ENCODE results near the gene ATP5MK. TPM values are rescaled to one million over a fixed set of nuclear protein-coding genes. Genes with fewer than 3 reads are reported as not detected.
"Not testable (repeated sequence)": the region's sequence is repeated elsewhere in the genome, so short reads cannot be mapped to it uniquely, and the experiment has no call there.

Gene ATP5MK
- polyA plus RNA-seq, 1 donor (not counting 4 experiments of a cell fraction or from before 2014, with no cell fraction given) = 745 TPM

DNA sequence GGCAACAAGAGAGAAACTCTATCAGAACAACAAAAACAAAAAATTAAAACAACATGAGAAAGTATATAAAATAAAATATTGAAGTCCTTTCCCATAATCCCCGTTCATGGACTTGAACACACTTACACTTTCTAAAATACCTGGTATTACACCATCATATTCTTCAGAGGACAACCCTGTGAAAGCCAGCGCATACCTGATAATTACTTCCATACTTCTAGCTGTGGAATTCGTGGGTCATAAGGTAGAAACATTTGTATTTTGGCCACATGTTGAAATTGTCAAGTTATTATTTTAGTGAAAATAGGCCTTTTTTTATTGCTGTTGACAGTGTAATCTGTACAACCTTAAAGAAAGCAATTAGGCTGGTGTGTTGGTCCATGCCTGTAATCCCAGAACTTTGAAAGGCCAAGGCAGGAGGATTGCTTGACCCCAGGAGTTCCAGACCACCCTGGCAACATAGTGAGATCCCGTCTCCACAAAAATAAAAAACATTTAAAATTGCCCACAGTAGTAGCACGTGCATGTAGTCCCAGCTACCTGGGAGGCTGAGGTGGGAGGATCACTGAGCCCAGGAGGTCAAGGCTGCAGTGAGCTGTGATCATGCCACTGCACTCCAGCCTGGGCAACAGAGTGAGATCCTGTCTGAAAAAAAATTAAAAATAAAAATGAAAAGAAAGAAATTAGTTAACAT, 40.2 kb downstream of the ATP5MK start:
- FAIRE-seq (no peak), DNase-seq (ENCODE audit: low read depth, low spot score) (no peak)
- dilution Hi-C loops (cut with MboI; ENCODE audit: extremely low pct_ligation_motif_present, low sequenced_read_pairs) = no loop called here
- H3K4me3 ChIP-seq (ENCODE audit: control insufficient read depth in 2 of 3, extremely low read depth in 1 of 3, insufficient read depth in 2 of 3, low read depth in 1 of 3, low read length in 3 of 3) = no peak overlapping the region
- no peaks in the 10 kb centered on the region for H3K36me3 ChIP-seq (ENCODE audit: control insufficient read depth in 2 of 2, extremely low read depth in 1 of 2, insufficient read depth in 2 of 2, low read length in 2 of 2)
- TF ChIP-seq, protein P1, sequence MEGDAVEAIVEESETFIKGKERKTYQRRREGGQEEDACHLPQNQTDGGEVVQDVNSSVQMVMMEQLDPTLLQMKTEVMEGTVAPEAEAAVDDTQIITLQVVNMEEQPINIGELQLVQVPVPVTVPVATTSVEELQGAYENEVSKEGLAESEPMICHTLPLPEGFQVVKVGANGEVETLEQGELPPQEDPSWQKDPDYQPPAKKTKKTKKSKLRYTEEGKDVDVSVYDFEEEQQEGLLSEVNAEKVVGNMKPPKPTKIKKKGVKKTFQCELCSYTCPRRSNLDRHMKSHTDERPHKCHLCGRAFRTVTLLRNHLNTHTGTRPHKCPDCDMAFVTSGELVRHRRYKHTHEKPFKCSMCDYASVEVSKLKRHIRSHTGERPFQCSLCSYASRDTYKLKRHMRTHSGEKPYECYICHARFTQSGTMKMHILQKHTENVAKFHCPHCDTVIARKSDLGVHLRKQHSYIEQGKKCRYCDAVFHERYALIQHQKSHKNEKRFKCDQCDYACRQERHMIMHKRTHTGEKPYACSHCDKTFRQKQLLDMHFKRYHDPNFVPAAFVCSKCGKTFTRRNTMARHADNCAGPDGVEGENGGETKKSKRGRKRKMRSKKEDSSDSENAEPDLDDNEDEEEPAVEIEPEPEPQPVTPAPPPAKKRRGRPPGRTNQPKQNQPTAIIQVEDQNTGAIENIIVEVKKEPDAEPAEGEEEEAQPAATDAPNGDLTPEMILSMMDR (optimal IDR thresholded peaks at IDR 0.05 in 1 of 3, IDR thresholded peaks at IDR 0.05 in 1 of 3, conservative IDR thresholded peaks at IDR 0.05 in 1 of 3; ENCODE audit: extremely low read depth in 1 of 3, insufficient read depth in 2 of 3, low read length in 3 of 3) = no peak
- no peak for TF ChIP-seq EZH2 (IDR thresholded peaks at IDR 0.05; ENCODE audit: low read length)
- no peak overlapping the region for H3K4me2 ChIP-seq (ENCODE audit: control insufficient read depth, extremely low read depth, insufficient read depth, low read depth, low read length)
- H3K27ac ChIP-seq (ENCODE audit: control insufficient read depth, insufficient read depth, low read length) = no peak overlapping the region
- H2AFZ ChIP-seq (ENCODE audit: control insufficient read depth, low read length) = no peak overlapping the region
- H4K20me1 ChIP-seq (ENCODE audit: control insufficient read depth, extremely low read depth, insufficient read depth, low read length) = no peaks in the 10 kb centered on the region
- H3K9me1 ChIP-seq (ENCODE audit: control insufficient read depth, extremely low read depth, insufficient read depth, low read length) = no peaks in the 10 kb centered on the region
- no peak overlapping the region for H3K9ac ChIP-seq (ENCODE audit: control insufficient read depth, extremely low read depth, insufficient read depth, low read length)
- no peaks in the 10 kb centered on the region for H3K27me3 ChIP-seq (ENCODE audit: control insufficient read depth, extremely low read depth, insufficient read depth, low read length)
- H3K9me3 ChIP-seq (ENCODE audit: control insufficient read depth, low read depth, low read length) = no peaks in the 10 kb centered on the region
- no peaks in the 10 kb centered on the region for H3K79me2 ChIP-seq (ENCODE audit: control insufficient read depth, insufficient read depth, low read length)
- H3K4me1 ChIP-seq (ENCODE audit: control insufficient read depth, extremely low read depth, insufficient read depth, low read length) = peaks cover 5% of the 10 kb centered on the region

DNA sequence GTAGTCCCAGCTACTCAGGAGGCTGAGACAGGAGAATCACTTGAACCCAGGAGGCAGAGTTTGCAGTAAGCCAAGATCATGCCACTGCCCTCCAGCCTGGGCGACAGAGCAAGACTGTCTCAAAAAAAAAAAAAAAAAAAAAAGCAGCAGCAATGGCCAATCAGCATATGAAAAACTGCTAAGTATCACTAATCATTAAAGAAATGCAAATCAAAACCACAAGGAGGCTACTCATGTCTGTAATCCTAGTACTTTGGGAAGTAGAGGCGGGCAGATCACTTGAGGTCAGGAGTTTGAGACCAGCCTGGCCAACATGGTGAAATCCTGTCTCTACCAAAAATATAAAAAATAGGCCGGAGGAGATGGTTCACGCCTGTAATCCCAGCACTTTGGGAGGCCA, 41.7 kb downstream of the ATP5MK start:
- H2AFZ ChIP-seq (ENCODE audit: control insufficient read depth, low read length); H3K9me1 ChIP-seq (ENCODE audit: control insufficient read depth, extremely low read depth, insufficient read depth, low read length); H3K4me2 ChIP-seq (ENCODE audit: control insufficient read depth, extremely low read depth, insufficient read depth, low read depth, low read length); H3K4me3 ChIP-seq (ENCODE audit: control insufficient read depth in 2 of 3, extremely low read depth in 1 of 3, insufficient read depth in 2 of 3, low read depth in 1 of 3, low read length in 3 of 3); H3K27ac ChIP-seq (ENCODE audit: control insufficient read depth, insufficient read depth, low read length); H3K9me3 ChIP-seq (ENCODE audit: control insufficient read depth, low read depth, low read length); H3K79me2 ChIP-seq (ENCODE audit: control insufficient read depth, insufficient read depth, low read length); H4K20me1 ChIP-seq (ENCODE audit: control insufficient read depth, extremely low read depth, insufficient read depth, low read length); H3K27me3 ChIP-seq (ENCODE audit: control insufficient read depth, extremely low read depth, insufficient read depth, low read length); dilution Hi-C loops (cut with MboI; ENCODE audit: extremely low pct_ligation_motif_present, low sequenced_read_pairs); H3K36me3 ChIP-seq (ENCODE audit: control insufficient read depth in 2 of 2, extremely low read depth in 1 of 2, insufficient read depth in 2 of 2, low read length in 2 of 2); H3K4me1 ChIP-seq (ENCODE audit: control insufficient read depth, extremely low read depth, insufficient read depth, low read length); H3K9ac ChIP-seq (ENCODE audit: control insufficient read depth, extremely low read depth, insufficient read depth, low read length); FAIRE-seq; DNase-seq (ENCODE audit: low read depth, low spot score): not testable (repeated sequence)

DNA sequence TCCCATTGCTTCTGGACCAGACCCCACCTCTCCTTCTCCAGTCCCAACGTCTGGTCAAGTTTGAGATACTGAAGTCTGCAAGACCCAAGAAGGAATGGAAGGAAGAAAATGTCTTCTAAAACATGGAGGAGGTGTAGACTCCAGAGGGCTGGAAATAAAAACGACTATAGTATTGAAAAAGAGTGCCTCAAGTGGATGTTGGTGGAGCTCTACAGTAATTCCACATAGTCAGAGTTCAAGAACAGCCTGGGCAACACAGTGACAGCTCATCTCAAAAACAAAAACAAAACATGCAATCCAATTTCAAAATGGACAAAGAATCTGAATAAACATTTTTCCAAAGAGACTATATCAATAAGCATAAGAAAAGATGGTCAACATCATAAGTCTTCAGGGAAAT, 43.0 kb downstream of the ATP5MK start:
- Histone ChIP-seq H3K4me2 (ENCODE audit: control insufficient read depth, extremely low read depth, insufficient read depth, low read depth, low read length) (no peak overlapping the region), H3K4me3 (ENCODE audit: control insufficient read depth in 2 of 3, extremely low read depth in 1 of 3, insufficient read depth in 2 of 3, low read depth in 1 of 3, low read length in 3 of 3) (no peak overlapping the region), H2AFZ (ENCODE audit: control insufficient read depth, low read length) (no peak overlapping the region), H3K9ac (ENCODE audit: control insufficient read depth, extremely low read depth, insufficient read depth, low read length) (no peak overlapping the region), H3K27ac (ENCODE audit: control insufficient read depth, insufficient read depth, low read length) (no peak overlapping the region), H3K9me1 (ENCODE audit: control insufficient read depth, extremely low read depth, insufficient read depth, low read length) (no peaks in the 10 kb centered on the region), H3K4me1 (ENCODE audit: control insufficient read depth, extremely low read depth, insufficient read depth, low read length) (peaks cover 6% of the 10 kb centered on the region), H3K9me3 (ENCODE audit: control insufficient read depth, low read depth, low read length) (no peaks in the 10 kb centered on the region), H3K36me3 (ENCODE audit: control insufficient read depth in 2 of 2, extremely low read depth in 1 of 2, insufficient read depth in 2 of 2, low read length in 2 of 2) (no peaks in the 10 kb centered on the region), H3K27me3 (ENCODE audit: control insufficient read depth, extremely low read depth, insufficient read depth, low read length) (no peaks in the 10 kb centered on the region), H4K20me1 (ENCODE audit: control insufficient read depth, extremely low read depth, insufficient read depth, low read length) (no peaks in the 10 kb centered on the region), H3K79me2 (ENCODE audit: control insufficient read depth, insufficient read depth, low read length) (peaks cover 11% of the 10 kb centered on the region)
- TF ChIP-seq, protein P1 (optimal IDR thresholded peaks at IDR 0.05 in 1 of 3, IDR thresholded peaks at IDR 0.05 in 1 of 3, conservative IDR thresholded peaks at IDR 0.05 in 1 of 3; ENCODE audit: extremely low read depth in 1 of 3, insufficient read depth in 2 of 3, low read length in 3 of 3) = no peak
- no peak for TF ChIP-seq EZH2 (IDR thresholded peaks at IDR 0.05; ENCODE audit: low read length)
- no peak for DNase-seq (ENCODE audit: low read depth, low spot score)
- FAIRE-seq = no peak
- dilution Hi-C loops (cut with MboI; ENCODE audit: extremely low pct_ligation_motif_present, low sequenced_read_pairs) = no loop called here
